ENCODE results near the gene RBKS.

DNA sequence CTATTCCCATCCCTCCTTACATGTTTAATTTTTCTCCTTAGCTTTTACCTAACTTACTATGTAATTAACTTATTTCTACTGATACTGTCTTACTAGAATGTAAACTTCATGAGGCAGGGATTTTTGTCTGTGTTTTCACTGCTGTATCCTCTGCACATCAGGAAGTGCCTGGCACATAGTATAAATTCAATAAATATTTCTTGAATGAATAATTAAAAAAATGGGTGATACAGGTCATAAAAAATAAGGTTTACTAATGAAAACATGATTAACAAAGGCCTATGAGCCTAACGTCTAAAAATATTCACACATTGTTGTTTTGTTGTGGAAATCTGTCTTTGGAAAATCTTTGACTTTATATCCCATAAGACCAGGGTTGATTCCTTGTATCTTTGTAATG is 4.5 kb downstream of the RBKS start:
- TF ChIP-seq, protein P1, sequence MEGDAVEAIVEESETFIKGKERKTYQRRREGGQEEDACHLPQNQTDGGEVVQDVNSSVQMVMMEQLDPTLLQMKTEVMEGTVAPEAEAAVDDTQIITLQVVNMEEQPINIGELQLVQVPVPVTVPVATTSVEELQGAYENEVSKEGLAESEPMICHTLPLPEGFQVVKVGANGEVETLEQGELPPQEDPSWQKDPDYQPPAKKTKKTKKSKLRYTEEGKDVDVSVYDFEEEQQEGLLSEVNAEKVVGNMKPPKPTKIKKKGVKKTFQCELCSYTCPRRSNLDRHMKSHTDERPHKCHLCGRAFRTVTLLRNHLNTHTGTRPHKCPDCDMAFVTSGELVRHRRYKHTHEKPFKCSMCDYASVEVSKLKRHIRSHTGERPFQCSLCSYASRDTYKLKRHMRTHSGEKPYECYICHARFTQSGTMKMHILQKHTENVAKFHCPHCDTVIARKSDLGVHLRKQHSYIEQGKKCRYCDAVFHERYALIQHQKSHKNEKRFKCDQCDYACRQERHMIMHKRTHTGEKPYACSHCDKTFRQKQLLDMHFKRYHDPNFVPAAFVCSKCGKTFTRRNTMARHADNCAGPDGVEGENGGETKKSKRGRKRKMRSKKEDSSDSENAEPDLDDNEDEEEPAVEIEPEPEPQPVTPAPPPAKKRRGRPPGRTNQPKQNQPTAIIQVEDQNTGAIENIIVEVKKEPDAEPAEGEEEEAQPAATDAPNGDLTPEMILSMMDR (conservative IDR thresholded peaks at IDR 0.05 in 1 of 2, IDR thresholded peaks at IDR 0.05 in 1 of 2; ENCODE audit: extremely low read depth in 1 of 2, insufficient read depth in 1 of 2, low read depth in 1 of 2, low read length in 2 of 2): no peak
- no peak for TF ChIP-seq EZH2 (IDR thresholded peaks at IDR 0.05; ENCODE audit: borderline replicate concordance, low read length)

All from mammary epithelial cell (primary cell).